Skin epidermis (tissue), 12 donors: ENCODE data around the gene SLC7A6.
"Not testable (repeated sequence)": the region's sequence is repeated elsewhere in the genome, so short reads cannot be mapped to it uniquely, and the experiment has no call there.

Source experiments
- H3K27ac ChIP-seq, 21 experiments: fragments of 200-600 bp; sonication (generic) in 11 of 21; one replicate each; pipeline ENCODE4 v1.5.0; 2020; ENCODE audit warnings: mild to moderate bottlenecking in 3 of 21, inconsistent platforms in 2 of 21, moderate library complexity in 2 of 21
- H3K4me3 ChIP-seq, 7 experiments: fragments of 200-600 bp; sonication (generic) in 2 of 7; one replicate each; pipeline ENCODE4 v1.5.0; 2020; ENCODE audit warnings: inconsistent platforms in 2 of 7, mild to moderate bottlenecking in 2 of 7, moderate library complexity in 1 of 7

The SLC7A6 gene

DNA sequence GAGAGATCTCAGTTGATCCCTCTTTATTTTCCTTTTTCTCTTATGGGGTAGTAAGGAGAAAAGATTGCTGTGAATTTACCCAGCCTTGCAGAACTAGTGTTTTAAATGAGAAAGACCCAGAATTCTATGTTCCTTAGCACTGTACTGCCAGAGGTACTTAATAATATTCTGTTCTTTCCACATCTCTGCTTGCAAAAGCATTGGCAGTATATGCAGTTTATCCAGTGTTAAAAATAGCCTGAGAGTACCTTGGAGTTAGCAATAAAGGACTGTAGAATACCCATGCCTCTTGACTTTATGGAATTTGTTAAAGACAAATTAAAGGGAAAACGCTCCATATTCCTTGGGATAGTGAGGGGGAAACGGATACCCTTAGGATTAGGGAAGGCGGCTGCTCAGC, 11.9 kb downstream of the SLC7A6 start:
- peak overlapping the region in 16 of 21 experiments; percentile 7 to 84 (median 64) for H3K27ac ChIP-seq
- H3K4me3 ChIP-seq: no peak overlapping the region

DNA sequence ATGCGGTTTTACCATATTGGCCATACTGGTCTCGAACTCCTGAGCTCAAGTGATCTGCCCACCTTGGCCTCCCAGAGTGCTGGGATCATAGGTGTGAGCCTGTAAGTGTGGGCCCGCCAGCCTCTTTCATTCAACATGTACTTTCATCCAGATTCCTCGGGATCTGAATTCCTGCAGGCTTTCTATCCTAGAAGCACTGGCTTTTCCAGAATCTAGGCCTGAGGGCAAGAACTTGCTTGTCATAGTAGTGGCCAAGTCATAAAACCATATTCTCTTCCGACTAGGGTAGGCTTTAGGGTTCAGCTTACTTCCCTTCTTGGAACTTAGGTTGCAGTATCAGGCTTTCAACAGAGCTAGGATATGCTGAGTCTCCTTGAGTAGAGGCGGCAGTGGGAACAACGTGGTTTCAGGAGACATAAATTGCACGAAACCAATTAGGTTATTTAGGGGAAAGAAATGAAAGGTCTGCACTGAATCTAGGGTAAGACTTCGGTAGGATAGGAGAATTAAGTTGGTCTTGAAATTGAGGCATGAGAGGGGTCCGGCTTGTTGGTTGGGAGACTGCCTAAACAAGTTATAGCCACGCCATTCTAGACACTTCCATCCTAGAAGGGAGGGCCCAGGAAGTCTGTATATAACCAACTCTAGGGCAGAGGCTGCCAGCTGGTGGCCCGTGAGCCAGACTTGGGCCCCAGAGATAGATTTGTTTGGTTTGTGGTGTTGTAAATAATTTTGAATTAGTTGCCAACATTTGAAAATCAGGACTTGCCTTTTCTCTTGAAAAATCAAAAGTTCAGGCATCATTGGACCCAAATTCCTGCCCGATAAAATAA, 15.6 kb downstream of the SLC7A6 start:
- H3K27ac ChIP-seq: peak overlapping the region in 4 of 21 experiments; percentile 2 to 34 (median 15)
- H3K4me3 ChIP-seq: no peak overlapping the region

DNA sequence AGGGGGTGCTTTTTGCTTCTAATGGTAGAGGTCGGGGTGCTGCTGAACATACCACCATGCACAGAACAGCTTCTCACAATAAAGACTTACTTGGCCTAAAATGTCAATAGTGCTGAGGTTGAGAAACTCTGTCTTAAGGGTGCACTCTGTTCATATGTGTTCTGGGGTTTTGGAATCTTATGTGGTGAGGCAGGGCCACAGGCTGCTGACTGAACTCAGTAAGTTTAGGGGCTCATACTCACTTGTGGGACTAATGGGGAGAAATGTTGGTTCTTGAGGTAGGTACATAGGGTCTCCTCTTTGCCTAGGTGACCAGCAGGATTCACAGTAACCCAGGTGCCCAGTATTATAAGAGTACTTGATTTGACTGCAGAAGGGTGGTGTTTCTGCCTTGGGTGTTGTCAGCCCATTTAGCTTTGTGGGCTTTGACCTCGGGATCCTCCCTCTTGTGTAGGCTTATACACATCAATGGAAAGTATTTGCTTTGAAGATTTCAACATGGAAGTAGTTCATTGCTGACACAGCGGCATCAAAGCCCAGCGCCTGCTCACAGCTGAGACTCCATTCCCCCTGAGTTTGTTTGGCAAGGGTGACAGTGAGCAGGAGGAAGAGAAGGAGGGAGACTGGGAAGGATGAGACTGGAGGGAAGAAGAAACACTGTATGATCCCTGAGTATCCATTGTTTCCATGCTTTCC, 17.2 kb downstream of the SLC7A6 start:
- Histone ChIP-seq H3K27ac (peak overlapping the region in 15 of 21 experiments; percentile 4 to 87 (median 37)), H3K4me3 (no peak overlapping the region)

DNA sequence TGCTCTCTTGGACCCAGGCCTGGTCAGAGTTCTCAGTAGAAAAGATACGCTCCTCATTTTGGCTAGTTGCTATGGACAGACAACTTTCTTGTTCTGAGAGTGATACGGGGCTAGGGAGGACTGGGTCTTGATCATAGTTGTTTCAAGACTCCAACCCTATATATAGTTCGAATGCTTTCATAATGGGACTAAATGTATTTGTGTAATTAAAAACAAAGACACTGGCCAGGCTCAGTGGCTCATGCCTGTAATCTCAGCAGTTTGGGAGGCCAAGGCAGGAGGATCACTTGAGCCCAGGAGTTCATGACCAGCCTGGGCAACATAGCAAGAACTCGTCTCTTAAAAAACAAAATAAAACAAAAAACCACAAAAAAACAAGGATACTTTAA, 17.7 kb downstream of the SLC7A6 start:
- peak overlapping the region in 15 of 21 experiments; percentile 8 to 87 (median 64) for H3K27ac ChIP-seq
- no peak overlapping the region for H3K4me3 ChIP-seq

DNA sequence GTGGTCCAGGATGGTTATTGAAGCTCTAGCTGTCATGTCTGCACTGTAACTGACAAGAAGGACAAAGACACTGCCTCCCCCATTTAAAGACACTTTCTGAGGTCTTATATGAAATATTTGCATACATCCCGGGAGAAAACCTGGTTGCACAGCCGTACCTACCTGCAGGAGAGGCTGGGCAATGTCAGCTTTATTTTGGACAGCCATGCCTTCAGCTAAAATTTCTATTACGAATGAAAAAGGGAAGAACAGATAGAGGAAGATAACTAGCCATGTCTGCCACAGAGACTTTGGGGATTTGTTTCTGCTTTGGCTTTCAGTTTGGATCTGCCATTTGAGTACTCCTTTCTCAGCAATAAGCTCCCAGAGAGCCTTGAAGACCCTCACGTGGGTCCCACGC, 19.0 kb downstream of the SLC7A6 start:
- H3K27ac ChIP-seq: peak overlapping the region in 20 of 21 experiments; percentile 3 to 87 (median 65)
- H3K4me3 ChIP-seq: no peak overlapping the region

DNA sequence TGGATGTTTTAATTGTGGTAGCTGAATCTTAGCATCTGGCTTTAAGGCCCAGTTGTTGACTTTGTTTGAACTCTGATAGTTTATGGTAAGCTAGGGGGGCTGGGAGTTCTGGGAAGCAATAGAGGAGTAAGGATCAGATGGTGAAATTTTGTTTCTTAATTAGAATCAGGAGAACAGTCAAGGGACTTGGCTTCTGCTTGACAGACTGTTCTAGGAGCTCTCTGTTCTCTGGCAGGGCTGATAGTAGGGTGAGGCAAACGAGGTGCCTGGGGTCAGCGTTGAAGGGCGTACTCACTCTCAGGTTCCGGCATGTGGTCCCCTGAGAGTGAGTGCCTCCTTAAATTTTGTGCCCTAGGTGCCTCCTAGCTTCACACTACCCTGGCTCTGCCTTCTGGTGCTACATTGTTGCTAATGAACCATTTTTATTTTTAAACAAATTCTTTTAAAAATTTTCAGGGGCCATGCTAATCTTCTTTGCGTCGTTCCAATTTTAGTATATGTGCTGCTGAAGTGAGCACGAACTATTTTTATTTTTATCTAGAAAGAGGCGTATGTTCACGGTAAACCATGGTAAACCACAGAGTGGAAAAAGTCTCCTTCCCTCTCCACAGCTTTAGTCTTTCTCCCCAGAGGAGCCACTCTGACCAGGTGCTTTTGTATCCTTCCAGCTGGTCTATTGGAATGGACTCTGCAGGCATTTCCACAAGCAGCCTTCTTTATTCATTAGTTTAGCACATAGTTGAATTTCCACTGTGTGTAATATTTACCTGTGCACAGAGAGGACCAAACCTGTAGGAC, 19.7 kb downstream of the SLC7A6 start:
- no peak overlapping the region for H3K4me3 ChIP-seq
- peak overlapping the region in 20 of 21 experiments; percentile 18 to 87 (median 65) for H3K27ac ChIP-seq

DNA sequence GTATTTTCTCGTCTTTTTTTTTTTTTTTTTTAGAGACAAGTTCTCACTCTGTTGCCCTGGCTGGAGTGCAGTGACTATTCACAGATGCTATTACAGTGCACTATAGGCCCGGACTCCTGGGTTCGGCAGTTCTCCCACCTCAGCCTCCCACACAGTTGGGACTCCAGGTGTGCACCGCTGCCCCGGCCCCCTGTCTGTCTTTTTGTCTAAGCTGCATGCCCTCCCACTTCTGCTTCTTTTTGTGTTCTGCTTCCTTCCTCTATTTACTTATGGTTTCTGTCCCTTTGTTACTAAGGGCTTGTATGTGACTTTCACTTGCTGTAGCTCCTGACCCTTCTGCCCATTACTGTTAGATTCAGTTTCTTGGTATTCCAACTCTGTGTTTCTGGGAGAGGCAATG, 20.5 kb downstream of the SLC7A6 start:
- Histone ChIP-seq H3K27ac (peak overlapping the region in 20 of 21 experiments; percentile 7 to 87 (median 66)), H3K4me3 (no peak overlapping the region)

DNA sequence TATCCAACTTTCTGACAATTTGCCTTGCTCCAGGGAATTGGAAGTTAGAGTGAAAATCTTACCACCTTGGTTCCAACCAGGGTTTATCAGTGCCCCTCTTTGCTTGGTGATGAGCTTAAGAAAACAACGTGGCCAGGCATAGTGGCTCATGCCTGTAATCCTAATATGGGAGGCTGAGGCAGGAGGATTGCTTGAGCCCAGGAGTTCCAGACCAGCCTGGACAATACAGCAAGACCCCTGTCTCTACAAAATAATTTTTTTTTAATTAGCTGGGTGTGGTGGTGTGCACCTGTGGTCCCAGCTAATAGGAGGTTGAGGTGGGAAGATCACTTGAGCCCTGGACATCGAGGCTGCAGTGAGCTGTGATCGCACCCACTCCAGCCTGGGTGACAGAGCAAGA, 21.4 kb downstream of the SLC7A6 start:
- peak overlapping the region in 20 of 21 experiments; percentile 7 to 87 (median 66) for H3K27ac ChIP-seq
- H3K4me3 ChIP-seq: no peak overlapping the region

DNA sequence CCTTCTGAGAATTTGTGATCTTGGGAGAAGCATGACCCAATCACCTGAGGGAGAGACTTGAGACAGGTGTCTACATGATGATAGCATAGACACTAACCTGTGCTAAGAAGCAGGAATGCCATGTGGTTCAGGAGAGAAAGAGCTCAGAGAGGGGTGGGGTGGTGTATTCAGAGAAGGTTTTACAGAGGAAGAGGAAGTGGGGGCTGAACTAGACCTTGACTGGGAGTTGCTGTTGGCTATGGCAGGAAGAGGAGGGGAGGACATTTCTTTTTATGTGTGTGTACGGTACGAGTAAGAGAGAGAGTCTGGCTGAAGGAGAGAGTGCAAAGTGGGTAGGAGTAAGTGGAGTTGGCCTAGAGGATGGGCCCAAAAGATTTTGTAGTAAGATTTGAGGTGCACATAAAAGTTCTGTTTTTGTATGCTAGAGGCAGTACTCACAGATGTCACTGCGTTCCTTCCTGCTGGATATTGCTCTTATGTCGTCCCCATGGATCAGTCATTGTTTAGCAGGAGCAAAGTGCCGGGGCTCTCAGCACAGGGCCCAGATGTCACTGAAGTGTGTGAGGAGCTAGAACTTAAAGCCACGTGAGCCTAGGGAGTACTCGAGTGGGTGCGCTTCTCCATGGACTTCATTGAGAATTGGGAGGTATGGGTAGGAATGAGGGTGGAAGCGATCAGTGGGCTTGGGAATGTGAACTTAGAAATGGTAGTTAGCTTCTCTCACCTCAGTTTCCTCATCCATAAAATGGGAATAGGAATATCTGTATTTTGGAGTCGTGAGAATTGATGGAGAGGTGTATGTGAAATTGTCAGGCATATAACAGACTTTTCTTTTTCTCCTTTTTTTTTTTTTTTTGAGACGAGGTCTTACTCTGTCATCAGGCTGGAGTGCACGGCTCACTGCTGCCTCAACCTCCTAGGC, 22.1 kb downstream of the SLC7A6 start:
- Histone ChIP-seq H3K4me3 (no peak overlapping the region), H3K27ac (peak overlapping the region in 17 of 21 experiments; percentile 9 to 87 (median 70))

DNA sequence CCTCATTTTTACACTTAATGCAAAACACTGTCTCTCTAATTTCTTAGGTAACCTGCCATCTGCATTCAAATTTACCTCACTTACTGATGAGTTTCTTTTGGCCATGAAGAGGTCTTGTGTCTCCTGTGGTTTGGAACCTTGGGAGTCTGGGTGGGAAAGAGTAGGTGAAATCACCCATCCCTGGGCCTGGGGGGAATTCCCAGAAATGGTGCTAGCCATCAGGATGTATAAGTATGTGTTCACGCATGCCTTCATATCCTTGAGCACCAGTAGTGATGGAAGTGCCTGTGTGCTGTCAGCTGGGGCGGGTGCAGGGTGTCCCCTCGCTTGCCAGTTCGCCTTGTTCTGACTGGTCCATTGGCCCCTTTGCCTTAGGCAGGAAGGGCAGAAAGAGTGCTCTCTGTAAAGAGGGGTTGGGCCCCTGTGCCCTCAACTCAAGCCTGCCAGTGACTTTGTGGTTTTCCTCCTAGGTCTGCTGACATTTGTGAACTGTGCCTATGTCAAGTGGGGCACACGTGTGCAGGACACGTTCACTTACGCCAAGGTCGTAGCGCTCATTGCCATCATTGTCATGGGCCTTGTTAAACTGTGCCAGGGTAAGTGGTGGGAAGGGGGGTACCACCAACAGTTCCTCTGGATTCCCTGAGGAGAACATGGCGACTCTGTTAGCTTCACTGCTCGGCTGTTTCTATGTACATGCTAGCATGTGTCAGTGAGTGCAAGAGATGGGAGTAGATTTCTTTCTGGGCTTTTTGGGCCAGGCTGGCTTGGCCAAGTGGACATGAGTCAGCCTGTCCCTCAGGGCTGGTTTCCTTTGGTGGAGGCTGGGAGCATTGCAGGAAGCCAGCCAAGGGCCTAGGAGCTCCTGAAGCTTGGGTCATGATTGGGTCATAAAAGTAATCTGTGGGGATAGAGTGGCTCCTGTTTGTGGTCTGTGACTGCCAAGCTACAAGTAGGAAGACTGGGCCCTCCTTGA, 23.2 kb downstream of the SLC7A6 start:
- H3K4me3 ChIP-seq: no peak overlapping the region
- H3K27ac ChIP-seq: peak overlapping the region in 20 of 21 experiments; percentile 7 to 87 (median 63)

DNA sequence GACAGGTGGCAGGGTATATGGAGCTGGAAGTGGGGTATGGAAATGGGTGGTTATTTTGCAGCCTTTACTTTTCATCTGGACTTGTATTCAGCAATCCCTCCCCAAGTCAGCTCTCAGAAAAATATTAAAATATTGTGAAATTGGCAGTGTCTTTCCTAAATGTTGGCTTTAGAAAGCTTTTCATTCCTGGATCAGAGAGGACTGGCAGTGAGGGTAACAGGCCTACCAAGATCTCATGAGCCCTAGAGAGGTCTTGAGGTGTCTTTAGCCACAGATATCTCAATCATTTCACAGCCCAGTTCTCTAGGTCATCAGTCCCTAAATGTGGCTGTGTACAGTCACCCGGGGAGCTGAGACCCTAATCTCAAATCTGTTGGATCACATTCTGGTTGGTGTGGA, 23.9 kb downstream of the SLC7A6 start:
- Histone ChIP-seq H3K4me3 (no peak overlapping the region), H3K27ac (peak overlapping the region in 18 of 21 experiments; percentile 7 to 87 (median 70))

DNA sequence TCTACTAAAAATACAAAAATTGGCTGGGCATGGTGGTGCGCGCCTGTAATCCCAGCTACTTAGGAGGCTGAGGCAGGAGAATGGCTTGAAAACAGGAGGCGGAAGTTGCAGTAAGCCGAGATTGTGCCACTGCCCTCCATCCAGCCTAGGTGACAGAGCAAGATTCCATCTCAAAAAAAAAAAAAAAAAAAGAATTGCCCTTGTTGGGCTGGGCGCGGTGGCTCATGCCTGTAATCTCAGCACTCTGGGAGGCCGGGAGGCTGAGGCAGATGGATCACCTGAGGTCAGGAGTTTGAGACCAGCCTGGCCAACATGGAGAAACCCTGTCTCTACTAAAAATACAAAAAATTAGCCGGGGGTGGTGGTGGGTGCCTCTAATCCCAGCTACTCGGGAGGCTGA, 24.5 kb downstream of the SLC7A6 start:
- peak overlapping the region in 16 of 21 experiments; percentile 7 to 87 (median 74) for H3K27ac ChIP-seq

DNA sequence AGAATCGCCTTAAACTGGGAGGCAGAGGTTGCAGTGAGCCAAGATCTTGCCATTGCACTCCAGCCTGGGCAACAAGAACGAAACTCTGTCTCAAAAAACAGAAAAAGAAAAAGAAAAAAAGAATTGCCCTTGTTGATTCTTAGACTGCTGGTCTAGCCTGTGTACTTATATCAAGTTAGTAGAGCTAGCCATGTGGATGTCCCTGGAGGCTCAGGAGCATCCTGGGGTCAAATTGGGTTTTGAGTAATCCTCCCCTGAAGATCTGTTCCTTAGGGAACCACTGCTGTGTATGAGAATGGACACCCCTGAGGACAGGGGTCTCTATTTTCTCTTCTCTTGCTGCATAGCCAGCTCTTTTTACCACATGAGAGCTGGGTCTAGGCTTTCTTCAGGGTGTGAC, 24.9 kb downstream of the SLC7A6 start:
- peak overlapping the region in 19 of 21 experiments; percentile 20 to 87 (median 63) for H3K27ac ChIP-seq
- no peak overlapping the region for H3K4me3 ChIP-seq

More for the DNA sequence above, 24.5 kb downstream of the SLC7A6 start:
- not testable (repeated sequence) for H3K4me3 ChIP-seq

DNA sequence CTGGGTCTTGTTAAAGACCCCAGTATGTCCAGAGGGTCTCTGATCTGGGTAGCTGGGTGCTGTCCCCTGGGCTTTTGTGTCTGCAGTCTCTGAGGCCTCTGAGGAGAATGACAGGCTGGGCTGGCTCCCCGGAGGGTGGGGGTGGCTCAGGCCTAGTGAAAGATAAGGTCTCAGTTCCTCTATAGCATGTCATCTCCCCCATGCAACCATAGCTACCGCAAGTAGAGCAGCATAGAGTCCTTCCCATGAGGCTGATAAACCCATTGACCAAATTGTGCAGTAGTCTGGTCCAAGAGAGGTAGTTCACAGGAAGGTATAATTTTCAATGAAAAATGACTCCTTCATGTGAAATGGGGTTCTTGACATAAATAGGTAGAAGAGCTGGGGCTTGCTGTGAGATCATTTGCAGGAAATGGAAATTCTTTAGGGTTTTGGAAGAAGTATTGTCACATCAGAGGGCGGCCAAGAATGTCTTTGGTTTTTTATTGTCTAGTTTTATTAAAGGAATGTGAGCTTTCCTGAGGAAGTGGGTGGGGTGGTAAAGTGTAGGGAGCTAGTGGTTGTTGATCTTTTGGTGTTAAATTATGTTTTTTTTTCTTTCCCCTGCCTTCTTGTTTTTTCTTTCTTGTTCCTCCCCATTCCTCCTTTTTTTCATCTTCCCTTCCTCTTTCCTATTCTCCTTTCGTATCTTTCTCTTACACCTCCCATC, 25.4 kb downstream of the SLC7A6 start:
- H3K27ac ChIP-seq: peak overlapping the region in 19 of 21 experiments; percentile 29 to 87 (median 63)

DNA sequence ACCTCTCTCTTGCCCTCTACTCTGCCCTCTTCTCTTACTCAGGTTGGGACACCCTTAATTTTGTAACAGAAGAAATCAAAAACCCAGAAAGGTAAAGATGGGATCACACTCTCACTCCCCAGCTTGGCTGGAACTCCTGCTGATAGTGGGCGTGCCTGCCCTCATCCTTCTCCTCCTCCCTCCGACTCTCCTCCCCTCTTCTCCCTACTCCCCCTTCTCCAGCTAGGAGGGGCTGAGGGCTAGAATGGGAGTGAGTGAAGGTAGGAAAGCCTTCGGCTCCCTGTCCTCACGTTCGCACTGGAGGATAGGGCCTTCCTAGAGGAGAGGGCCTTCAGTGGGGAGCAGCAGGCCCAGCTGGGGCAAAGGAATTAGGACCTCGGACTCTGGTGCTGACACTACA, 26.1 kb downstream of the SLC7A6 start:
- peak overlapping the region in 17 of 21 experiments; percentile 6 to 87 (median 59) for H3K27ac ChIP-seq
- H3K4me3 ChIP-seq: no peak overlapping the region

More for the DNA sequence above, 25.4 kb downstream of the SLC7A6 start:
- no peak overlapping the region for H3K4me3 ChIP-seq

DNA sequence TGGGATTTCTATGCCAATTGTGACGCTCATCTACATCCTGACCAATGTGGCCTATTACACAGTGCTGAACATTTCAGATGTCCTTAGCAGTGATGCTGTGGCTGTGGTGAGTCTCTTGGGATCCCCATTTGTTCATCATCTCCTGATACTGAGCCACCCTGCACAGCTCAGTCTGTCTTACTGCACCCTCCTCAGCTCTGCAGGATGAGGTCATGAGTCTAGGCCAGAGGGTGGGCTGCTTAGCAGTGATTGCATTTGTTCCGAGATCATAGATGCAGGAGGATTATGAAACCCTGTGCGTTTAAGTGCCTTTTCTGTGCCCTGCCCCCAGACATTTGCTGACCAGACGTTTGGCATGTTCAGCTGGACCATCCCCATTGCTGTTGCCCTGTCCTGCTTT, 26.9 kb downstream of the SLC7A6 start:
- peak overlapping the region in 8 of 21 experiments; percentile 35 to 87 (median 70) for H3K27ac ChIP-seq
- no peak overlapping the region for H3K4me3 ChIP-seq

DNA sequence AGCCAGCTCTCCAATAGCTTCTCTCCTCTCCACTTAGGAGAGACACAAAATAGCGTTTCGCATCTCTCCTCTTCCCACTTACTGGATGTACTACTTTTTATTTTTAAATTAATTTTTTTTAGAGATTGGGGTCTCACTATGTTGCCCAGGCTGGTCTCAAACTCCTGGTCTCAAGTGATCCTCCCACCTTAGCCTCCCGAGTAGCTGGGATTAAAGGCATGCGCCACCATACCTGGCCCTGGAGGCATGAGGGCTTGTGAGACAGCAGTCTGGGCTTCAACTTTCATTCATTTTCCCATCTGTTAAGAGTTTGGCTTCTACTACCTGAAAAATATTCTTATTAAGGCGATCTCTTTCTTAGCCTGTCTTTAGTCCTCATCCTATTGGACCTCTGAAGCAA, 28.1 kb downstream of the SLC7A6 start:
- no peak overlapping the region for H3K4me3 ChIP-seq

More for the DNA sequence above, 28.1 kb downstream of the SLC7A6 start:
- H3K27ac ChIP-seq: peak overlapping the region in 4 of 21 experiments; percentile 1 to 74 (median 54)
